Esophagus squamous epithelium (tissue), 4 donors: ENCODE results near the gene FBXL2.

Source experiments
- POLR2A ChIP-seq, 4 donors: fragments of 450-650 bp; IDR thresholded peaks; one replicate each; pipeline ENCODE4 v1.6.1; 2017; ENCODE audit warnings: antibody characterized with exemption in 4 of 4, mild to moderate bottlenecking in 4 of 4, moderate library complexity in 3 of 4
- TF ChIP-seq, protein P1 (sequence below), 6 experiments: fragments of 450-650 bp in 4 of 6; fragments of 200-600 bp in 2 of 6; sonication (generic) in 2 of 6; IDR thresholded peaks; one replicate each; pipeline ENCODE4 v1.5.1; 2016 to 2019; ENCODE audit warnings: antibody characterized with exemption in 6 of 6, mild to moderate bottlenecking in 4 of 6, moderate library complexity in 4 of 6

DNA sequence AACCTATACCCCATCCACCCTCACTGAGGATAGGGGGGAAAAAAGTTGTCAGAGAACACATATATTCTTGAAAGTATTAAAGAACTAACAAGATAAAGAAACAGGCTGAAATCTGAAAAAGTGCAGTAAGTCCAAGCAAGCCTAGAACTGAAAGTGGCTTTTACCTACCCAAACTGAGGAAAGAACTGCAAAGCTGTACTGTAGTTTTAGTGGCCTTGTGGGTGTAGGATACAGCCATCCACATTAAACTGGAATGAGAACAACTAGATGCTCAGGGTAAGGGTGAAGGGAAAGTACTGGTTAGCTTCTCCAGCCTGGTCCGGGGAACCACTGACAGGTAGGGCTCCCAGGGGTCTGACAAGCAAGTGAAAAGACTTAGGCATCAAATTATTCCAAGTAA is 152.8 kb downstream of the FBXL2 start:
- TF ChIP-seq, protein P1, sequence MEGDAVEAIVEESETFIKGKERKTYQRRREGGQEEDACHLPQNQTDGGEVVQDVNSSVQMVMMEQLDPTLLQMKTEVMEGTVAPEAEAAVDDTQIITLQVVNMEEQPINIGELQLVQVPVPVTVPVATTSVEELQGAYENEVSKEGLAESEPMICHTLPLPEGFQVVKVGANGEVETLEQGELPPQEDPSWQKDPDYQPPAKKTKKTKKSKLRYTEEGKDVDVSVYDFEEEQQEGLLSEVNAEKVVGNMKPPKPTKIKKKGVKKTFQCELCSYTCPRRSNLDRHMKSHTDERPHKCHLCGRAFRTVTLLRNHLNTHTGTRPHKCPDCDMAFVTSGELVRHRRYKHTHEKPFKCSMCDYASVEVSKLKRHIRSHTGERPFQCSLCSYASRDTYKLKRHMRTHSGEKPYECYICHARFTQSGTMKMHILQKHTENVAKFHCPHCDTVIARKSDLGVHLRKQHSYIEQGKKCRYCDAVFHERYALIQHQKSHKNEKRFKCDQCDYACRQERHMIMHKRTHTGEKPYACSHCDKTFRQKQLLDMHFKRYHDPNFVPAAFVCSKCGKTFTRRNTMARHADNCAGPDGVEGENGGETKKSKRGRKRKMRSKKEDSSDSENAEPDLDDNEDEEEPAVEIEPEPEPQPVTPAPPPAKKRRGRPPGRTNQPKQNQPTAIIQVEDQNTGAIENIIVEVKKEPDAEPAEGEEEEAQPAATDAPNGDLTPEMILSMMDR (IDR thresholded peaks at IDR 0.05): no peak
- no peak for TF ChIP-seq POLR2A (IDR thresholded peaks at IDR 0.05)
